NCI-H2029 (cell line): ENCODE measurements around the gene IFNA14.
"Not testable (repeated sequence)": the region's sequence is repeated elsewhere in the genome, so short reads cannot be mapped to it uniquely, and the experiment has no call there.

Source experiments
- DNase-seq: peaks from one replicate; lab custom pipeline; 2025; lab: John Stamatoyannopoulos, UW

The IFNA14 gene

DNA sequence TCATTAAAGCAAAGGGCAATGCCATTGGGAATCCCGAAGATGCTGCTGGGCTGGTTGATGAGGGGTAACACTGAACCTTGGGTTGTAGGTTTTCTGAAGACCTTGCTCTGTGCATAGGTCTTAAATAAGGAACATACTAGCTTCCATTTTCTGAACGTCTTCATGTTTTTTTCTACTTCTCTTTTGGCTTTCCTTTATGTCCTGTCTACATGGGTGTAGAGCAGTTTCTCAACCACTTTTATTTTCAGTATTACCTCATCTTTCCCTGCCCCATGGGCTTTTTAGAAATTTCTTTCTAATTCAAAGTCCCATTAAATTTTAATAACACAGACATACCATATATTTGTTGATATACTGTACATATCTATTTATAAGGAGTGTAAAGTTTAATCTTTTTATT, at the start of gene IFNA14:
Gene IFNA14 (minus strand): TSS at position 95 of the 400 bp plus-strand sequence. CDS start 70 bp downstream, at position 25.
- no peak for DNase-seq

- no peak for DNase-seq
These were observed 47.5 kb upstream of the IFNA14 start for GRCh38 chr9:21287280-21287679.

- no peak for DNase-seq
These were observed 46.9 kb upstream of the IFNA14 start for GRCh38 chr9:21286659-21287058.

- no peak for DNase-seq
These were observed 46.3 kb upstream of the IFNA14 start for GRCh38 chr9:21286099-21286498.

- no peak for DNase-seq
These were observed 41.5 kb upstream of the IFNA14 start for GRCh38 chr9:21281275-21281674.

DNA sequence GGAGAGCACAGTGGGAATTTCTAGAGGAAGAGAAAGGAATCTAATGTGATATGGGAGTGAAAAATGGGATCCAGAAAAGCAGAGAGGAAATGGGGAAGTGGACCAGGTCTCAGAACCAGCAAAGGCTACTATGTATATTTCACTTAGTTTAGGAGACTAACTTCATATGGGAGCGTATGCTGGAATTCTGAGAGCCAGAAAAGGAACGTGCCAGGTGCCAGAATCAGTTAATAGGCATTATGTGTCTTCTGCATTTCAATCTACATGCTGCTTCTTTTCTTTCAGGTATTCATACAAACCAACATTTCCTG, 28.5 kb upstream of the IFNA14 start:
- no peak for DNase-seq

- no peak for DNase-seq
These were observed 27.9 kb upstream of the IFNA14 start for GRCh38 chr9:21267485-21268346.

- DNase-seq = no peak
These were observed 27.1 kb upstream of the IFNA14 start for GRCh38 chr9:21266733-21267484.

DNA sequence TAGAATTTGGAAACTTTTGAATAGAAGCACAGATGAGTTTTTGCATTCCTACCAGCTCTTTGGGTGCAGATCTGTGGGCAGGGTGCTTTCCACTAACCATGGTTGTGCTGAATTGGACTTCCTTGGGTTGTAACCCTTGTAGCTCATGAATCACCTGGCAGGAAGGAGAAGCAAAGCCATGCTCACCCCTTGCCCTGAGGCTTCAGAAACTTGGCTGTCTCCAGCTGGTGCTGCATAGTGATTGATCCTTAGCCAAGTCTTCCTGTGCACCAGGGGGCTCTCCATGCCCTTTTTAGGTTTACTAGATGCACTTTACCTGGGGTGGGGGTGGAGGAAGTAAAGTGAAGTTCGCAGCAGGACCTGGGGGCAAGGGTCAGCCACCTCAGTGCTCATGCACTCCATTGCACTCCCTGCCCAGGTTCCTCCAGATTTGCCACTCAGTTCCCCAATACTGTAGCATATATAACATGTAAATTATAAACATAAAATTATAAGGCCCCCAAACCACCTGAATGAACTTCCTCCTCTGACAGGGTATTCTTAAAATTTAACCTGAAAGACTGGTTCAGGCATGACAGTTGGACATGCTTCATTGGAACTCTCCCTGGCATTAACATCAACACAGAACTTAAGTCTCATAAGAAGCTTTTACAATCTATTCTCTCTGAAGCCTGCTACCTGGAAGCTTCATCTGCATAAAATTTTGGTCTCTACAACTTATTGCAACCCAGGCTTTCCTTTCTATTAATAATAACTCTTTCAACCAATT, 25.8 kb upstream of the IFNA14 start:
- no peak for DNase-seq

DNA sequence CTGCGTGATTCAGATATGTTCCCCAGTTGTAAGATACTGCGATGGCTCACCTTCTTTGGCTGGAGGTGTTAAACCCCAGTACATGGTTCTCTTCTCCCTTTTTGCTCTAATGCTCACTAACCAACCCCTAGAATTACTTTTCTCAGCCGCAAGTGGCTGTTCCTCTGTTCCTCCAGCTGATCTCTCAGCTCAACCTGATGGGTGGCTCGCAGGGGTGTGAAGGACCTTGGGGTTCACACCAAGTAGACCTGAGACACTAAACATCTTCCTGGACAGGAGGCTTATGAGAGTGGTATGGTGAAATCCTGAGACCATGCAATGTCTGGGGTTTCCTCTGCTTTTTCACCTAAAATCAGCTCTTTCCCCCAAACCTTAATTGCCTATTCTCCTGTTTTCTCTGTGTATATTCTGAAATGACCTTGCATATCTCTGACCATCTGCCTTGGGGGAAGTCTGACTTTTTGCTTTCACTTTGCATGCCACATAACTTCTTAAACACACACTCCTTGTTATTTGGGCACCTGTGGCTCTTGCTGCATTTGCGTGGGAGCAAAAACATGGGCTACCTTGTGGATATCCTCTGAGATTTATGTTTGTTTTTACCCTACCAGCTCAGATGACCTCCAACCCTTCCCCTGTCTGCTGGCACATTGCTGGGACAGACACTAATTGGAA, 15.9 kb upstream of the IFNA14 start:
- no peak for DNase-seq

DNA sequence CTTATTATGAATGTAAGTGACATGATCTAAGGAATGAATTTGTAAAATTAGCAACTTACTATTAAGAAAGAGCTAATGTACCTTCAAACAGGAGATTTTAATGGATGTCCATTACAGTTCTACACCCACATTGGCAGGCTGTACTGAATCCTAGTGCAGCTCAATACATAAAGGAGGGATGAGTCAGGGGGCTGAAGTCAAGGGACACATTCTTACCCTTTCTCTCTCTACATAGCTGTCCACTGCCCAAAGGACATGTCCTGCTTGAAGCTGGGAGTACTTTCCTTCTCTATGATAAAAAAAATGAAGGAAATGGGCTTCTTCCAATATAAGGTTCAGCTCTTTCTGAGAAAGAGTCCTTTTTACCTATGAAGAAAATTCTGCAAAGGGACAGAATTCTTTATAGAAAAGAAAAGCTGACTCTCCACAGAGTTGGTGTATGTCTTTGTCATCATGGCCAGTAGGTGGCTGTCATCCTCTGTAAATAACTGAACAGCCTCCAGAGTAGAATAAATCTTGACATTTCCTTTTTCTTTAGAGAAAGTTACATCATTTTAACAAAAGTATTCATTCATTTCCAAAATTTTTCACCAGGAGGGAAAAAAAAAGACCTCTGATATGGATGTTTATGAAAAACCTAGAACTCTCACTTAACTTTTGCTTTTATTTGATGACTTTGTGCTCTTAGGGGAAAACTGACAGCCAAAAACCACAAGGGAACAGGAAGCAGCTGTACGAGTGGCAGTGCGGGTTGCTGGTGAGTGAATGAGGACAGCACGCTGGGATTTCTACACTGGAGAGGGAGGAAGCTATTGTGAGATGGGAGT, 13.1 kb upstream of the IFNA14 start:
- no peak for DNase-seq

GRCh38 chr9:21251638-21252037, 11.8 kb upstream of the IFNA14 start:
- DNase-seq = no peak

- no peak for DNase-seq
These were observed 11.4 kb upstream of the IFNA14 start for GRCh38 chr9:21251190-21251589.

DNA sequence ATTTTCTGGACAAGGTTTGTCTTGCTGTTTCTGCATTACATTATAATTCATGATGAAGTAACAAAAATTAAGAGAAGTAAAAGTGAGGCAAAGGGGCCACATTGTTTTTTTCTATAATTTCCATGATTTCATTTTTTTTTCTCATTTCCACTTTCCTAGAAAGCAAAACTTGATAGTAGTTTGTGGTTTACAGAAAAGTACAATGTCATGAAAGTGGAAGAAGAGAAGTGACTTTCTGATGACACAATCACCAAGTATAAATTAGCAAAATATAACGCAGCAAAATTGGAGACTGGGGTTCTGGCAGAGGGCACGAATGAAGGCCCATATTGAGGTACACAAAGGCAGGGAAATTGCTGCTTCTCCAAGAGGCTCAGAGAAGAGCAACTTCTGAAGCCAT, 5.0 kb upstream of the IFNA14 start:
- DNase-seq = no peak

GRCh38 chr9:21236360-21236714, 3.5 kb downstream of the IFNA14 start:
- not testable (repeated sequence) for DNase-seq

- DNase-seq = not testable (repeated sequence)
These were observed 4.1 kb downstream of the IFNA14 start for GRCh38 chr9:21235468-21236359.

DNA sequence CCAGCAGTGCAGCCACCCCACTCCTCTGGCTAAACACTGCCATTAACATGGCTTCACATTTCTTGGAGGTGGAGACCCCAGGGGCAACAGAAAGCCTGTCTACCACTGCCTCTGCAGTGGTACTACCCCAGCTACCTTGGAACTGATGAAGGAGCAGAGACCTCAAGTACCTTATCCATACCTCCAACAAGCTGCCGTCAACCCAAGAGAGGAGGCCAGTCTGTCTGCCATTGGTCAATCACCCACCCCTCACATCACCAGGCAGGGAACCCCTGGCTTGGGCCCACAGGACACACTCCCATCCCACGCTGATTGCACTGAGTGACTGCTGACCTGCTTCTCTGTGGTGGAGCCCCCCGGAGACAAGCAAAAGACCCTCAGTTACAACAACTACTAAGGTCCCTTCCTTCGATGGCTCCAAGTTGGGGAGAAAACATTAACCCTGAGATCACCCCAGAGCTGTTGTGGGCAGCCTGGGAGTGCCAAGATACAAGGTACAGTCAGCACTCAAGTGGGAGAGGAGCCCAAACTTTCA, 5.6 kb downstream of the IFNA14 start:
- no peak for DNase-seq

DNA sequence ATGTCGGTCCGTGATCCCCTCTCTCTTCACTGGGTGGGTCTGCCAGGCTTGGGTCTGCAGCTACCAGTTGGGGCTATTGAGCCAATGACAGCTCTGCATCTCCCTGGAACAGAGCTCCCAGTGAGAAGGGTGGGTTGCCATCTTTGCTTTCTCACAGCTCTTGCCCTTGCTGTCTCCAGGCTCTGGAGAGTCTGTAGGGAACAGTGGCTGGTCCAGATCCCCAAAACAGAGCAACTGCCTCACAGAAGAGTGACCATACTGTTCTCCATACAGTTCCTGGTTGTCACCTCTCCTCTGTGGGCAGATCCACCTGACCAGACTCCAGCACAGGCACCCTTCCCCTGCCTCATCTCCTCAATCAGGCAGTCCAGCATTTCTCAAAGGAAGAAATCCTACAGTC, 6.5 kb downstream of the IFNA14 start:
- no peak for DNase-seq

GRCh38 chr9:21228122-21228521, 11.7 kb downstream of the IFNA14 start, which contains the start of gene IFNA17:
IFNA17 (minus strand) TSS chr9:21228222; CDS start chr9:21228173, 49 bp downstream.
- no peak for DNase-seq

DNA sequence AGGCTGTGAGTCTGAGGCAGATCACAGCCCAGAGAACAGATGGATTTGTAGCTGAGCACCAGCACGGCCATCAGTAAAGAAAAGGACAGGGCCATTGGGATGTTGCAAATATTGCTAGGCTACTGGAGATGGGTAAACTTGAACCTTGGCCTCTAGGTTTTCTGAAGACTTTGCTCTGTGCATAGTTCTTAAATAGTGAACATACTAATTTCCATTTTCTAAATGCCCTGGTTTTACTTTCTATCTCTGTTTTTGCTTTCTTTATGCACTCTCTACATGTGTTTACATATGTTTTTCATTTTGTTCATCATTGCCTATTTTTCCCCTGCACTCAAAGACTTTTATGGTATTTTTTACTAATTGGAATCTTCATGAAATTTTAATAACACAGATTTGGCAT, 22.6 kb downstream of the IFNA14 start, which contains the start of gene IFNA16:
Gene IFNA16 (minus strand): TSS at position 101 of the 400 bp plus-strand sequence. CDS start 6 bp downstream, at position 95.
- DNase-seq = not testable (repeated sequence)
